Loucy (cell line): Measurements from ENCODE around the gene FHIT.

Source experiments
- H2AFZ ChIP-seq: fragments of 200-600 bp; sonication (generic); 2 replicates; pipeline ENCODE4 v1.6.0; 2016; ENCODE audit warnings: antibody characterized with exemption, mild to moderate bottlenecking, low read length, moderate library complexity
- H3F3A ChIP-seq: fragments of 200-600 bp; 2 replicates; pipeline ENCODE4 v1.6.0; 2016; ENCODE audit warnings: antibody characterized with exemption, low read depth, mild to moderate bottlenecking
- H3K27me3 ChIP-seq: fragments of 200-600 bp; sonication (generic); 2 replicates; pipeline ENCODE4 v1.6.1; 2014; ENCODE audit warnings: low read length, mild to moderate bottlenecking; ENCODE audit not compliant: insufficient read depth, poor library complexity, severe bottlenecking
- H3K36me3 ChIP-seq: fragments of 200-600 bp; sonication (generic); 2 replicates; pipeline ENCODE4 v1.6.1; 2016; ENCODE audit warnings: low read length; ENCODE audit not compliant: insufficient read depth
- H3K4me1 ChIP-seq: fragments of 200-600 bp; sonication (generic); 2 replicates; pipeline ENCODE4 v1.5.1; 2014; ENCODE audit warnings: low read length, mild to moderate bottlenecking; ENCODE audit not compliant: insufficient read depth, poor library complexity, severe bottlenecking
- H3K4me2 ChIP-seq: fragments of 200-600 bp; sonication (generic); 2 replicates; pipeline ENCODE4 v1.6.0; 2014; ENCODE audit warnings: antibody characterized with exemption, low read length, low read depth, mild to moderate bottlenecking; ENCODE audit not compliant: poor library complexity, severe bottlenecking
- H3K4me3 ChIP-seq: fragments of 200-600 bp; sonication (generic); 2 replicates; pipeline ENCODE4 v1.5.1; 2014; ENCODE audit warnings: low read length, mild to moderate bottlenecking, mixed read lengths; ENCODE audit not compliant: poor library complexity, severe bottlenecking
- H3K79me2 ChIP-seq: fragments of 200-600 bp; sonication (generic); 2 replicates; pipeline ENCODE4 v1.6.1; 2014; ENCODE audit warnings: low read length; ENCODE audit not compliant: insufficient read depth
- H3K9ac ChIP-seq: fragments of 200-600 bp; sonication (generic); 2 replicates; pipeline ENCODE4 v1.6.0; 2014; ENCODE audit warnings: mild to moderate bottlenecking, low read depth, low read length, moderate library complexity; ENCODE audit not compliant: poor library complexity, severe bottlenecking
- H3K9me2 ChIP-seq: fragments of 200-600 bp; sonication (generic); replicated peaks from 2 replicates; pipeline ENCODE4 v1.6.1; 2016; ENCODE audit warnings: low read depth, low read length, mixed read lengths
- H3K9me3 ChIP-seq: fragments of 200-600 bp; sonication (generic); 2 replicates; pipeline ENCODE4 v1.6.1; 2014; ENCODE audit warnings: mild to moderate bottlenecking, antibody characterized with exemption, low read length, low read depth; ENCODE audit not compliant: insufficient read depth
- H4K20me1 ChIP-seq: fragments of 200-600 bp; sonication (generic); 2 replicates; pipeline ENCODE4 v1.6.0; 2014; ENCODE audit warnings: antibody characterized with exemption, low read length, mild to moderate bottlenecking; ENCODE audit not compliant: insufficient read depth, poor library complexity, severe bottlenecking
- CTCF ChIP-seq: fragments of 200-600 bp; sonication (generic); conservative IDR thresholded peaks from 2 replicates; pipeline ENCODE4 v1.5.1; 2014; ENCODE audit warnings: mild to moderate bottlenecking, antibody characterized with exemption, low read length
- EZH2phosphoT487 ChIP-seq: fragments of 200-600 bp; IDR thresholded peaks from 2 replicates; pipeline ENCODE4 v1.6.1; 2018; ENCODE audit warnings: antibody characterized with exemption, mild to moderate bottlenecking, moderate library complexity, borderline replicate concordance

The FHIT gene

GRCh38 chr3:61138401-61138800 is 112.9 kb downstream of the FHIT start:
- Histone ChIP-seq H3K36me3 (no peaks in the 10 kb centered on the region), H3K27me3 (no peaks in the 10 kb centered on the region), H3K9ac (no peak overlapping the region), H4K20me1 (no peaks in the 10 kb centered on the region), H3K4me2 (no peak overlapping the region), H3K9me3 (no peaks in the 10 kb centered on the region), H2AFZ (no peak overlapping the region), H3F3A (no peaks in the 10 kb centered on the region), H3K79me2 (no peaks in the 10 kb centered on the region), H3K4me3 (no peak overlapping the region), H3K9me2 (no peaks in the 10 kb centered on the region), H3K4me1 (peaks cover 7% of the 10 kb centered on the region)
- TF ChIP-seq CTCF (no peak), EZH2phosphoT487 (no peak)

- no peaks in the 10 kb centered on the region for H3K9me3 ChIP-seq
- H3K9ac ChIP-seq = no peak overlapping the region
- no peak for TF ChIP-seq EZH2phosphoT487
- TF ChIP-seq CTCF = no peak
These were observed 115.1 kb downstream of the FHIT start for GRCh38 chr3:61136191-61136590.

GRCh38 chr3:61134532-61134931 is 116.7 kb downstream of the FHIT start:
- H3K27me3 ChIP-seq = no peaks in the 10 kb centered on the region
- H3K4me1 ChIP-seq = peaks cover 10% of the 10 kb centered on the region
- H3F3A ChIP-seq = no peaks in the 10 kb centered on the region
- no peak overlapping the region for H3K4me3 ChIP-seq
- no peaks in the 10 kb centered on the region for H3K36me3 ChIP-seq
- TF ChIP-seq CTCF (no peak), EZH2phosphoT487 (no peak)
- H4K20me1 ChIP-seq = no peaks in the 10 kb centered on the region
- no peak overlapping the region for H3K9ac ChIP-seq
- no peaks in the 10 kb centered on the region for H3K9me3 ChIP-seq
- no peak overlapping the region for H2AFZ ChIP-seq
- no peaks in the 10 kb centered on the region for H3K9me2 ChIP-seq
- no peaks in the 10 kb centered on the region for H3K79me2 ChIP-seq
- H3K4me2 ChIP-seq = no peak overlapping the region

More at GRCh38 chr3:61136191-61136590, 115.1 kb downstream of the FHIT start:
- Histone ChIP-seq H3K4me3 (no peak overlapping the region), H3K9me2 (no peaks in the 10 kb centered on the region), H3K4me1 (peaks cover 10% of the 10 kb centered on the region), H2AFZ (no peak overlapping the region), H3K4me2 (no peak overlapping the region), H4K20me1 (no peaks in the 10 kb centered on the region), H3K27me3 (no peaks in the 10 kb centered on the region), H3K79me2 (no peaks in the 10 kb centered on the region), H3F3A (no peaks in the 10 kb centered on the region), H3K36me3 (no peaks in the 10 kb centered on the region)
